SW 1271 (cell line): ENCODE data around the gene PRSS50.
"Not testable (repeated sequence)": the region's sequence is repeated elsewhere in the genome, so short reads cannot be mapped to it uniquely, and the experiment has no call there.

Experiments
- DNase-seq, 2 experiments: peaks; one replicate each; lab custom pipeline; 2025; lab: John Stamatoyannopoulos, UW

The PRSS50 gene

DNA sequence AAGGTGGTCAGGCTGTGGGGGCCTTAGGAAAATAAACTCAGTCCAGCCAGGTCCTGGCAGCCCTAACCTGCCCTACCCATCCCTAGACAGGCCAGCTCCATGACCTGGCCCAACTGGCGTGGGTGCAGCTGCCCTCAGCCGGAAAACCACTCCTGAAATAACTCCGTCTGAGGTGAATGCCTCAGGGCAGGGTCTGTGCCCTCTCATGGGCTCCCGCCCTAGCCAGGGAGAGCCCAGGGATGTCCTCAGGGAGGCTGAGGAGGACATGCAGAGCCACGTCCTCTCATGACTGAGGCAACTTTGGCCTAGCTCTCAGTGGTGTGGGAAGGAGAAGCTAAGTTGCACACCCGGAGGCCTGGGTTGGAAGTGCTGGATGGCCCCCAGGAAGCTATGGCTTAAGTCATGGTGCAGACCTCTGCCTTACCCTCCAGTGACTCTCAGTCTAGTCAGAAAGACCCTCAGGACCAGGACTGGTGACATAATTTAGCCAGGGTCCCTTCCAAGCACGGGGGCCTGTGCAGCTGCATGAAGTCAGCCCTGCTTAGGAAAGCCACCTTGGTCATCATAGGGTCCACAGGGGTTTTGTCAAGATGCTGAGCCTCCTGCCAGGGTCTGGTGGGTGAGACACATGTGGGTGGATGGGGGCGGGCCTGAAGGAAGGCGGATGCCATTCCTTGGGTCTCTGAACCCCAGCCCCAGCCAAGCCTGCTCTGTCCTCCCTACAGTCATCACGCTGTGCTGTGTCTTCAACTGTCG, 9.1 kb downstream of the PRSS50 start:
- no peak for DNase-seq

DNA sequence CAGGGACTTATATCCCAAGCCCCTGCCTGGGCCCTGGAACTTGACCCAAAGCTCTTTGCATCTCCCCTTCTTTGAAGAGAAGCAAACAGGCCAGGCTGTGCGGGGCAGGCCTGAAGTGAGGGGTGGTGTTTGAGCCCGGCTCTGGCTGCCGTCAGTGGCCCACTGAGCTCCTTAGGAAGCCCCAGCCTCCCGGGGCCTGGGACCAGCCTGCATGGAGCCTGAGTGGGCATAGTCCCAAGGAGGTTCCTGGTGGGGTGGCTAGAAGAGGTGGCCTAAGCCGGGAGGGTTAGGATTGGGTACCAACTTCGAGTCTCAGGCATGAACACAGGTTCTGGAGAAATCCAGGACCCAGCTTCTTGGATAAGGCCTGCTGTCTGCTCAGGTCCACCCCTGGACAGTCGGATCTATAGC, 10.1 kb downstream of the PRSS50 start:
- DNase-seq, result no peak

DNA sequence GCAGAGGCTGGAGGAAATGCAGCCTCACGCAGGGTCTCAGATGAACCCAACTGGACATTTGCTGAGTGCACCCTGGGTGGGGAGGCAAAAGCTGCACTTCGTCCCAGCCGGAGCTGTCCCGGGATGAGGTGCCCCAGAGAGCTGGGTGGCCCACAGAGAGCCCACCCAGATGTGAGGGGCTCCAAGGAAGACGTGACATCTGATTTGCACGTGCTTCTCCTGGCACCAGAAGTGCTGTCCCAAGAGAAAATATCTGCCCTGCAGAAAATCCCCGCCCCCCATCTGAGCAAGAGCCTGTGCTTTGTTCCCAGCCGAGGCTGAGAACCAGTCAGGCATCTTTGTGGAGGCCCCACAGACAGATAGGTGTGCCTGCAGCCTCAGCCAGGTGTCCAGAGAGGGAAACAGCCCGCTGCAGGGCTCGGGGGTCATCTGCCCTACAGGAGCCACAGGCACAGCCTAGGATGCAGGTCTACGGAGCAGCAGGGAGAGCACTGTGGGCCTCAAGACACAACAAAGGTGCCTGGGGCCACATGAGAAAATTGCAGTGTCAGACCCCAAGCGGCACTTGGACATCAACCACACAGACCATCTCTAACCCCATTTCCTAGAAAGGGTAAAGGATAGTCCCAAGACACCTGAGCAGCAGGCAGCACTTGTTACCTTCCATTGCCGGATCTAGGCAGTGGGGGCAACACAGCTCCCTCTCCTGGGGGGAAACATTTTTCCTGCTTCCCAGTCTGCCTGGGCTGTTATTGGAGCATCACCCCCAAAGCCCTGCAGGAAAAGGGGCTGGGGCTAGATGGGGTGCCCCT, 10.7 kb downstream of the PRSS50 start:
- no peak for DNase-seq

DNA sequence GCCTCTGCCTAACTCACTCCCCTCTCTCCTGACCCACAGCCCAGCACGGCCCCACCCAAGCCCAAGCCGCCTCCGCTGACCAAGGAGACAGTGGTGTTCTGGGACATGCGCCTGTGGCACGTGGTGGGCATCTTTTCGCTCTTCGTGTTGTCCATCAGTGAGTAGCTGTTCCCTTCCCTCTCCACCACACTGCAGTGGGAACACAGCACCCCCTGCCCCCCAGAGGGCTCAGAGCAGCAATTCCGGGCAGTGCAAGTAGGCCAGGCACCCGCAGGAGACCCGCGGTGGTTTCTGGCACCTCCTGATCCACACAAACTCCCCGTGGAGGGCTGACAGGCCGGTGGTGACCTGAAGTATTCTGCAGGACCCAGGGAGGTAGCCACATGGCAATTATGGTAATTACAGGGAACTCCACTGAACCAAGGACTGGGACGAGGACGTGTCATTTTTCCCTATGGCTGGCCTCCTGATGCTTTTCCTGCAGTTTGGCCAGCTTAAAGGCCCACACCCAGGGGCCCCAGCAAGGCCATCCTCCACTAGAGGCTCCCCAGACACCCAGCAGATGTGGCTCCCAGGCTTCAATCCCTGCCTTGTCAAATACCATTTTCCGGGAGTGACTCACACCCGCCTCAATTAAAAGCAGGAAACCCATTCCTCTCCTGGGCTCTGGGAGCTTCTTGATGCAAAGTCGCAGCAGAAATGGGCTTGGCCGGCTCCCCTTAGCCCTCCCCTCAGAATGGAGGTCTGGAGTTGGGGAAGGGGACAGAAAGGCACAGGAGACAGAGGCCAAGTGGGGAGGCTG, 11.7 kb downstream of the PRSS50 start:
- peak in 1 of 2 experiments; percentile 6 for DNase-seq

DNA sequence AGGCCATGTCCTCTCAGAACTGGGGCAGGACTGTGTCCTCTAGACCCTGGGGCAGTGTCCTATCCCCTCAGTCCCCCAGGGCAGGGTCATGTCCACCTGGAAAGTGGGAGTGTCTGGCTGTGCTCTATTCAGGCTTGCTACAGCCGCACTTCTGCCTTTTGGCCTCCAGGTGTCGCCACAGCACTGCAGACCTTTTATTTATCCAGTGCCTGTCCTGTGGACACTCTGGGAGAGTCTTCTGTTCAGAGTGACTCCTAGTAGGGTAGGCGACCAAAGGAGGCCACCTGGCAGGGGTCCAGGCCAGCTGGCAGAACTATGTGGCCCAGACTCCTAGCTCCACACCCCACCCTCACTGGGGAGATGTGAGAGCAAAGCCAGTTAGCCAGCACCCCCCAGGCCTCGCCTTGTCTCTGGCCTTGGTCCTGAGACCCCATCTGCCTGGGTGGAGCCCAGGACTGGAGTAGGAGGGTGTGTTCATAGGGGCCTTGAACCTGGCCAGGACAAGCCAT, 12.6 kb downstream of the PRSS50 start:
- DNase-seq, result peak in 1 of 2 experiments; percentile 26

DNA sequence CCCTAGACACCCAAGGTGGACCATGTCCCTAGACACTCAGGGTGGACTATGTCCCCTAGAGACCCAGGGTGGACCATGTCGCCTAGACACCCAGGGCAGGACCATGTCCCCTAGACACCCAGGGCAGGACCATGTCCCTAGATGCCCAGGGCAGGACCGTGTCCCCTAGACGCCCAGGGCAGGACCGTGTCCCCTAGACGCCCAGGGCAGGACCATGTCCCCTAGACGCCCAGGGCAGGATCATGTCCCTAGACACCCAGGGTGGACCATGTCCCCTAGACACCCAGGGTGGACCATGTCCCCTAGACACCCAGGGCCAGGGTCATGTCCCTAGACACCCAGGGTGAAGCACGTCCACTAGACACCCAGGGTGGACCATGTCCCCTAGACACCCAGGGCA, 13.3 kb downstream of the PRSS50 start:
- not testable (repeated sequence) for DNase-seq

DNA sequence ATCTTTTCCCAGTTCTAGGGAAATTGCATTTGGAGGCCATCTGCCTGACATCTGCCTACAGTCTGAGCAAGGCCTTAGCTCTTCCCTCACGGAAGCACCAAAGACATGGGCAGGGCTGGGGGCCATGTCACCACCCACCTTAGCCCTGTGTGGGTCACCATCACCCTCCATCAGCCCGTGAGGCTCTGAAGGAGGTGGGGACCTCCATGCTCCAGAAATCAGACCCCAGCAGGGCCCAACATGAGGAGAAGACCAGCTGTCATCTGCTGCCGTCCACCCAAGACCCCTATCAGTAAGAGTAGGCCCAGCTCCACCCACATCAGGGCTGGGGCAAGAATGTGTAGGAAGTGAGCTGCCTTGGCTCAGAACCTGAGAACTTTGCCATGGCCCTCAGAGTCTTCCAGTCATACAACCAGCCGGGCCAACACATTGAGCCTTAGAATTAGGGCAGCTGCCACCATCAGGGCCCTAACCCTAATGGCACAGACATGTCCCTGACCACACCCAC, 14.6 kb downstream of the PRSS50 start:
- no peak for DNase-seq

DNA sequence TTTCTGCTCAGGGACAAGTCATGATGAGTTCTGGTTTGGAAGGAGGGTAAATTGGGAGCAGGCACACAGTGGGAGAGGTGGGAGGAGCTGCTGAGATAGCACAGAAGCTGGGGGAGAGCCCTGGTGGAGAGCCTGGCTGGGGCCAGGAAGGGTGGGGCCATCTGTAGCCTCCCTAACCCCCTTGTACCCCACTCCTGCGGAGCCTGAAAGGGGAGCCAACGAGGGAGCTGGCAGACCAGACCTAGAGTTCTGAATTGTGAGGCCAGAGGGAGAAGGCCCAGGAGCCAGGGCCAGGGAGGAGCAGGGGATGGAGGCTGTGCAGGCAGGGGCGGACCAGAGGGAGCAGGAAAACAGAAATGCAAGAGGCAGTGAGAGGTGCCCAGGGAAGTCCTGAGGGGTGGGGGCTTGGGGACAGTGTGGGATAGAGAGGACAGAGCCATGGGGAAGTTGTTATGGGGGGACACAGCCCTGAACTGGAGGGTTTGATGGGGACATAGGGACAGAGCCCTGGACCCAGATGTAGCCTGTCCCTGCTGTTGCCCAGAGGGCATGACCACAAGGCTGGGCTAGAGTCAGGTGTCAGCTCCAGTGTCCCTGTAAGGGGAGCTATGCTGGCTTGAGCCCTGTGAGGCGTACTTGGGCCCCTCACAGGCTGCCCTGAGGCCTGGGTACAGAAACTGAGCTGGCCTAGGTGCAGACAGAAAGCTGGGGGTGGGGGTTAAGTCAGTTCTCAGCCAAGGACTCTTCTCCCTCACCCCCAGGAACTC, 15.2 kb downstream of the PRSS50 start:
- DNase-seq, result no peak

DNA sequence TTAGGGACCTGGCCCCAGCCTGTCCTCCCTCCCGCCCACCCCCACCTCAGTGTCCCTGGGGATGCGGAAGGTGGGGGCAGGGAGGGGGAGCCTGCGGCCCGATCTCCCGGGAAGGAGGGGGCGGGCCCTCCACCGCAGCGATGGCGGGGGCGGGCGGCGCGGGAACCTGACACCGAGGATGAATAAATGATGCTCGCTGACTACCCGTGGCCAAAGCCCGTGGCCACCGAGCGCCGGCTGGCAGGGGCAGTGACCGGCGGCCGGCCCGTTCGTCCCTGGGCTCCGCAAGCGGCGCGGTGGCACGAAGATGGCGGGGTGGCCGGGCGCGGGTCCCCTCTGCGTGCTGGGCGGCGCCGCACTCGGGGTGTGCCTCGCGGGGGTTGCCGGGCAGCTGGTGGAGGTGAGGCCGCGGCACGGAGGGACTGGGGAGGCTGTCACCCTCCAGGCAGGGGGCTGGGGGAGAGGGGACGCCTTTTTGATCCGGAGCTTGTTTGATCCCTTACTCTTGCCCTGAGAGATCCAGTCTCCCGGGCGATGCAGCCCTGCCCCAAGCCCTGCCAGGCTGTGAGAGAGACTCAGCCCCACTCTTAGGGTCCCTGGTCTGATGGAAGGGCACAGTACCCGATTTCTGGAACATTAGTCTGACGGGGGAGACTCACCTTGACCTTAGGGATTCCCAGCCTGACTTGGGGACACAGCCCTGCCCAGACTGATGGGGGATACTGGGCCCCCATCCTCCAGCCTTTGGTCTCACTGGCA, 16.3 kb downstream of the PRSS50 start, which contains the start of gene TMIE:
Gene TMIE, plus strand, starts transcription at position 212 of the 759 bp plus-strand sequence. Its CDS starts 96 bp downstream, at position 308.
- DNase-seq, result no peak

DNA sequence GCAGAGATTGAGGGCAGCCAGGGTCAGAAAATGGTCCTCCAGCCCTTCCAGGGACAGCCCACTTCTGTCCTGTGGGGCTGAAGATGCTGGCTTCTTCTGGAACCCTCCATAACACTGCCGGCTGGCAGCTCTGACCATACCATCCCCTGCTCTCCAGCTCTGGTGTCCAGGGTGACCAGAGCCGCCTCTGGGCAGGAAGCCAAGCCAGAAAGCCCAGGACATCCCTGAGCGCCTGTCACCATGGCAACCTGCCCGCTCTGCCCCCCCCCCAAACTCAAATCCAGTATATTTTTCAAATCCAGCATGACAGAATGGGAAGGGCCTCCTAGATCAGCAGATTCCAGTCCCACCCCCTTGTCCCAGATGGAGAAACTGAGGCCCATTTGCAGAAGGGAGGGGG, 16.9 kb downstream of the PRSS50 start:
- DNase-seq, result no peak

DNA sequence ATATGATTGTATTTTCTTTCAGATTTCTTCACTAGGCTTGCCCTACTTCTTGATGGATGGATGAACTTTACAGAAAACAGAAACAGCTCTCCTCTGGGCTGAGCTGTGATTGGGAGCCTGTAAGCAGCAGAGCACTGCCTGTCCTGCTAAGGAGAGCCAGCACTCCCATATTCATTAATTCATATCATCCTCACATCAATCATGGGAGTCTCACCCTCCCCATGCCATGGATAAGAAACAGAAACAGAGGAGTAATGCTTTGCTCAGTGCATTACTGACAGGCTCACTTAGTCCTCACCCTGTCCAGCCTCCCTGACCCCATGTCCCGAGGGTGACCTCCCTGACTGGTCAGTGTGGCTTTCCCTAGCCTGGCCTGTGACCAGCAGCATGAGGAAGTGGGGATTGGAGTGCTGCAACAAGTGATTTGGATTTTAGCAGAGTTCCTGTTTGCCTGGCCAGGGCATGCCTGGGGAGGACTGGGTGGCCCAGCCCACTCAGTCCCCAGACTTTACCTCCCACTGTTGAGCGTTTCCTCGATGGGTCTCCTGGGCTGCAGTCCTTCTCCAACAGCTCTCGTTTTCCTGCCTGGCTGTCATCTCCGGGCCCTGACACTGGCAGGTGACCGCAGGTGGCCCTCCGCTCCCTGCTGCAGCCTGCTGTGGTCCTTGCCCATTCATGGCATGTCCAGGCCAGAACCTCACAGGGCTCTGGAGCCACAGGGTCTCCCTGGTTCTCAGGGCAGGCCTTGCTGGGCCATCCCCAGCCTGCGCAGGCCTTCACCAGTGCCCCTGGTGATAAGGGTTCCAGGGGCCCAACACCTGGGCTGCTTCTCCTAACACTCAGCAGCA, 17.8 kb downstream of the PRSS50 start:
- DNase-seq, result no peak

DNA sequence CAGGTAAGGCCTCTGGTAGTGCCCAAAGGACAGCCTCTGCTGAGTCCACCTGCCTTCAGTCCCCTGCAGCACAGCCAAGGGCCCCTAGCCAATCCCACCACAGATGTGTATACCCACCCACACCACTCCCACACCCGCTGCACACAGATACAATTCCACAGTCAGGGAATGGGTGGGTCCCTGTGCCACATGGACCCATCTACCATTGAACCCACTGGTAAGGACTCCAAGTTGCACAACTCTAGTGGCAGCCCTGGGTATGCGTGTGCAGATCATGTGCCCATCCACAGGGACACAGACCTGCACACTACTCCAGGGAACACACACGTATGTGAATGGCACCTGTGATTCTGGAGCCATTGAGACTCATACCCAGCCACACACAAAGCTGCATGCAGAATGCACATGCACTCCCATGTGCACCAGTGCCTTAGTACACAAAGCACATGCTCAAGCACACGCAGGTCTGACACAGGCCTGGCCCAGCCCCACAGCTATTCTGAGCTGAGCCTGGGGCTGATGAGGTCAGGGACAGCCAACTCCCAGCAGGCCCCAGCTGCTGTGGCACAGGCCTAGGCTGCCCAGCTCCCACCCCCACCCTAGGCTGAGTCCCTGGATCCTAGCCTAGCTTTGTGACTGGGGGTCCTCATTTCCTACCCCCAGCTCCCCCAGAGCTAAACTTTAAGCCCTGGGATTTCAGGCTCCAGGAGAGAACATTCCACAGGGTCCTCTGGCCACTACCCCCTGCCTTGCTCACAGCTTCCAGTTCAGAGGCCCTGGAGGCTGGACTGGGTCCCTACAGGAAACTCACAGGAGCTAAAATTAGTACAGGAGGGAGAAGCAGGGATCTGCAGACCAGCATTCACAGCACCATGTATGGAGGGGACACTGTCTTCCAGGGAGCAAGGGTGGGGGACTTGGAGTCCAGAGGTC, 21.4 kb downstream of the PRSS50 start:
- DNase-seq, result no peak

DNA sequence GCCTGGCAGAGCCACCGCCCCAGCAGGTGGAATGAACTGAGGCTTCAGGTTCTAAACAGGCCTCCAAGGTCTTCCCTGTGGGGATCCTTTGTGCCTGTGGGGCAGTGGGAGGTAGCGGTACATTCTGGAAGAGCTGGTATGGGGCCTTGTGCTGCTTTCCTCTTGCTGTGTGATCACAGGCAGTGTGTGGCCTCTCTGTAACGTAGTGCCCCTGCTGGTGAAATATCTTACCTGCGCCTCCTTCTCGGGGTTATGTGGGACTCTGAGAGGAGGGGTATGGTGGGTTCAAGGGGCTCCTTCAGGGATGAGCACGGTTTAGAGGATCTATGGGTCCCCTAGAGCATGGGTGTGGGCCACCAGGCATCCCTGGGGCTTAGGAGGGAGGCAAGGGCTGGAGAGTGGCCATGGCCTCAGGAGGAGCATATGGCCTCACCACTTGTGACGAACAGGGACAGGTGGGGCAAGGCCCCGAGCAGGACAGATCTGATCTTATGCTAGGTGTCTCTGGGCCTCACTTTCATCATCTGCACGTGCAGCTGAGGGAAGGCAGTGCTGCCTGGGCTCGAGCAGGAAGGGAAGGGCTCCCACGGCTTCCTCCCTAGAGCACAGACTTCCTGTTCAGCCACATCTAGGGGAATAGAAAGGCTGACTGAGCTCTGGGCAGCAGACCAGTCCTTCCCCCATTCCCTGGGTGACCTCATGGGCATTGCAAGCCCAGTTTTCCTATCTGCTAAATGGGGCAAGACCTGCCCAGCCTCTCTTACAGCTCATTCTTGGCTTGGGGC, 22.3 kb downstream of the PRSS50 start:
- peak in 1 of 2 experiments; percentile 16 for DNase-seq

DNA sequence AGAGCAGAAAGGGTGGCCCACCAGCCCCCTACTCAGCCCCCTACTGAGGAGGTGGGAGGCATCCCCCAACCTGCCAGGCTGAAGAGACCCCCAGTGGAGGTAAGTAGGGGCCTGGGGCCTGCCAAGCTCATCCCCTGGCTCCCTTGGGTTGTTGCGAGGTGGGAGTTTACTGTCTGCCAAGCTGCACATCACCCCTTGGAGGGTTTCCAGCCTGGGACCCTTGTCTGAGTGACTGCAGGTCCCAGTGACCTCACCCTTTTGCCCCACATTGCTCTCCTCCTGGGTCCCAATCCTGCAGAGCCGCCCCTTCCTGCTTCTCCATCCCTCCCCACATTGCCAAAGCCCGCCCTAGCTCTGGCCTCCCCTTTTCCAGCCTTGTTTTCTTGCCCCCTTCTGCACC, 23.1 kb downstream of the PRSS50 start:
- no peak for DNase-seq

DNA sequence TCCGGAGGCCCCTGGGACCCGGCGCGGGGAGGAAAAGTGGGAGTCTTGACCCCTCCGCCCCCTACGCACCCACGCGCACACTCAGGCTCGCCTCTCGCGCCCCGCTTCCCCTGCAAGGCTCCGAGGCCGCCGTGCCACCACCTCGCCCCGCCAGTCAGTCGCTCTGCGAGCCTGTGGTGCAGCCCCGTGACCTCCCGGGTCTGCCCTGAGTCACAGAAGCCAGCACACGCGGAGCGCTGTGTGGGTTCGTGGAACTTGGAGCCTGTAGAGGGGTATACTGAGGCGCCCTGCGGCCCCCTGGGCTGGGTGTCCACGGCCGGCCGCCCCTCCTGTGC, 23.8 kb downstream of the PRSS50 start:
- DNase-seq, result no peak

DNA sequence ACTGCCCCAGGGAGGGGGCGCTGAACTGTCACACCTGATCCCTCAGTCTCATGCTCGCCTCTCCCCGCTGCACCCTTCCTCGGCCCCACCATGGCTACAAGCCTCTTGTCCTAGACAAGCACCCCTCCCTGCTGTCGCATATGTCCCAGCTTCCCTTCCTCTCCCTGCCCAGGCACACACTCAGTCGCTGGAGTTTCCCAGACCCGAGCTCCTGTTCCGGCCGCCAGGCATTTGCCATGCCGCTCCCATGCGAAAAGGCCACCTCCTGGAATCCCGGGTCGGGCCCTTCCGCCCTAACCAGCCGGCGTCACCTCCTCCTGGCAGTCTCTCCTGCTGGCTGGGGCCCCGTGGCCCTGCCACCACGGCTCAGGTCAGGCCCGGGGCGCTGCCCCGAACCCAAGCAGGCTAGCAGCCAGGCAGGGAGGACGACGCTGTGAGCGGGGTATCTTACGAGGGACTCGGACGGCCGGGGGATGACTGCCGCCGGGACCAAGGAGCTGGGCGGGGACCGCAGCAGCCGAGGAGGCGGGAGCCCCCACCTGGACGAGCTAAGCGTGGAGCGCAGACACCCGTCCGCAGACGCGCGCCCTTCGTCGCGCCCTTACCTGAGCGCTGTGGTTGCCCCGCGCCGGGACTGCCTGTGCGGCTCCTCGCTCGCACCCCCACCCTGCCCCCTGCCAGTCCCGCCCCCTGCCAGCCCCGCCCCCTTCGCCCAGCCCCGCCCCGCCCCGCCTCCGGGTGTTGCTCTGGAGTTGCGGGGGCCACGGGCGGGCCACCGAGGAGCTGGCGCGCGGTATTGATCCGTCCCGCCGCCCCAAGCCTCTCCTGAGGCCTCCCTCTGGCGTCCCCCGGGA, 24.4 kb downstream of the PRSS50 start, which contains the start of gene ALS2CL:
Gene ALS2CL, minus strand, starts transcription at position 642 of the 854 bp plus-strand sequence. CDS start 4,239 bp downstream, outside the sequence.
- DNase-seq, result peak in 1 of 2 experiments; percentile 9
